GDM1 (cell line): ENCODE data around the gene TAS2R4.
"Not testable (repeated sequence)": the region's sequence is repeated elsewhere in the genome, so short reads cannot be mapped to it uniquely, and the experiment has no call there.

Source experiments
- DNase-seq: peaks from one replicate; lab custom pipeline; 2025; lab: John Stamatoyannopoulos, UW

TAS2R4 gene, protein sequence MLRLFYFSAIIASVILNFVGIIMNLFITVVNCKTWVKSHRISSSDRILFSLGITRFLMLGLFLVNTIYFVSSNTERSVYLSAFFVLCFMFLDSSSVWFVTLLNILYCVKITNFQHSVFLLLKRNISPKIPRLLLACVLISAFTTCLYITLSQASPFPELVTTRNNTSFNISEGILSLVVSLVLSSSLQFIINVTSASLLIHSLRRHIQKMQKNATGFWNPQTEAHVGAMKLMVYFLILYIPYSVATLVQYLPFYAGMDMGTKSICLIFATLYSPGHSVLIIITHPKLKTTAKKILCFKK

DNA sequence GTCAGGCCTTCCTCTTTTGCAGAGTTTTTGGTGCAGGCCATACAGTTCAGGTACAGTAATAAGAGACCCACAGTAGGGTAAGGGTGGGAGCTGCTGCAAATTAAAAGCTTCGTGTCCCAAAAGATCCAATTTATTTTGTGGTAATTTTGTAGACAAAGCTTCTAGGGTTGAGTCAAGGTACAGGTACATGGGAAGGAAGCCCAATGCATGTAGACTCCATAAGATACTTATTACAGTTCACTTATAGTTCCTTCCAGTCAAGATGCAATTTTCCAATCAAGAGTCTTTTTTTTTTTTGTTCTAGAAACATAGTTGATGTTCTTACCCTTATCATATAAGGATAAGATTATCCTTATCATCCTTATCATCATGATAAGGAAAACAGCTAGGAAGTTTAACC lies at the start of gene TAS2R4:
Gene TAS2R4 (plus strand): TSS at position 301 of the 400 bp plus-strand sequence. CDS start 1,815 bp downstream, outside the sequence.
- no peak for DNase-seq

DNA sequence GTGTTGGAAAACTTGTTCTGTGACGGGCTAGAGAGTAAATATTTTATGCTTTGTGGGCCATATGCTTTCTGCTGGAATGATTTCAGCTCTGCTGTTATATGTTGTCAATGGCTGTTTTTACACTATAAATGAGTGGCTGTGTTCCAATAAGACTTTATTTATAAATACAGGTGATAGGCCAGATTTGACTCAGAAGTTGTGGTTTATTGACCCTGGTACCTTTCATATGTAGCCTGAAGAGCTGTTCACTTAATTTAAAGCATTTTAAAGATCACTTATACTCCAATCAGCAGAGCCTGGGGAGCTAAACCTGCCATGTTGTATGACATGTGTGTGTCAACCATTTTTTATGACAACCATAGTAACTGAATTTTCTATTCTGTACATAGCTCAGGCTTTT lies 47.5 kb upstream of the TAS2R4 start:
- no peak for DNase-seq

DNA sequence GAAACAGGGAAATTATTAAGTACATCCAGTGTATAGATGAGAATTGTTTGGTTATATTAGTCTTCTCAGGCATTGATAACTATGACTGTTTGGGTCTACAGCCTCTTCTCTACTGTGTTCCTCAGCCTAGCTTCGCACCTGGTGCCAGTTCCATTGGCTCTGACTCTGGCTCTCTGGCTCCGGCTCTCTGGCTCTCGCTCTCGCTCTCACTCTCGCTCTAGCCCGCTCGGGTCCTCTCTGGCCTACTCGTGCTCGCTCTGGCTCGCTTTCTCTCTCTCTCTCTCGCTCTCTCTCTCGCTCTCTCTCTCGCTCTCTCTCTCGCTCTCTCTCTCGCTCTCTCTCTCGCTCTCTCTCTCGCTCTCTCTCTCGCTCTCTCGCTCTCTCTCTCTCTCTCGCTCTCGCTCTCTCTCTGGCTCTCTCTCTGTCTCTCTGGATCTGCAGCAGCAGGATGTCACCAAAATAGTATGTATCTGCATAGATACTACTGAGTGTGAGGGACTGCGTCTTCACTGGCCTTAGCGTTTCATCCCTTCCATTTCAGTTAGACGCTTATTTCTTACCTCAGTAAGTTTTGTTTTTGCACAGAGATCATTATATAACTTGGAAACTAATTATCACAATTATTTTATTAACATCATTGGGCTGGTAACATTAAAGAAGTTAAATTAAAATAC lies 44.9 kb upstream of the TAS2R4 start:
- no peak for DNase-seq

DNA sequence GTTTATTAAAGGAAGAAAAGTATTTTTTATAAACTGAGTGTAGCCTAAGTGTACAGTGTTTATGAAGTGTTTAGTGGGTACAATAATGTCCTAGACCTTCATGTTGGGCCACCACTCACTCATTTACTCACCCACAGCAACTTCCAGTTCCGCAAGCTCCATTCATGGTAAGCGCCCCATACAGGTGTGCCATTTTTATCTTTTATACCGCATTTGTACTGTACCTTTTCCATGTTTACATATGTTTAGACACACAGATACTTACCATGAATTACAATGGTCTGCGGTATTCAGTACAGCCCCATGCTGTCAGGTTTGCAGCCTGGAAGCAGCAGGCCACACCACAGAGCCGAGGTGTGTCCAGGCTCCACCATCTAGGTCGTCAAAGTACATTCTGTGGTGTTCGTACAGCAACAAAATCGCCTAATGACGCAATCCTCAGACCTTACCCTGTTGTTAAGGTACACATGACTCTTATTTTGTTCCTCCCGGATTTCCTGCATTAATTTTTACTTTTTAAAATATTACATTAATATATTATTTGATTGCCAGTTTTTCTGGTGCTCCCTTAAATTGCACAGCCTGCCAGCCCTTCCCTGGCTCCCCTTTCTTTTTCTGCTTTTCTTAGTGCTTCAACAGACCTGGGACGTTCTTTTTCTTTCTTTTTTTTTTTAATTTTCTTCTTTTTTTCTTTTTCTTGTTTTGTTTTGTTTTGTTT lies 39.2 kb upstream of the TAS2R4 start:
- no peak for DNase-seq

DNA sequence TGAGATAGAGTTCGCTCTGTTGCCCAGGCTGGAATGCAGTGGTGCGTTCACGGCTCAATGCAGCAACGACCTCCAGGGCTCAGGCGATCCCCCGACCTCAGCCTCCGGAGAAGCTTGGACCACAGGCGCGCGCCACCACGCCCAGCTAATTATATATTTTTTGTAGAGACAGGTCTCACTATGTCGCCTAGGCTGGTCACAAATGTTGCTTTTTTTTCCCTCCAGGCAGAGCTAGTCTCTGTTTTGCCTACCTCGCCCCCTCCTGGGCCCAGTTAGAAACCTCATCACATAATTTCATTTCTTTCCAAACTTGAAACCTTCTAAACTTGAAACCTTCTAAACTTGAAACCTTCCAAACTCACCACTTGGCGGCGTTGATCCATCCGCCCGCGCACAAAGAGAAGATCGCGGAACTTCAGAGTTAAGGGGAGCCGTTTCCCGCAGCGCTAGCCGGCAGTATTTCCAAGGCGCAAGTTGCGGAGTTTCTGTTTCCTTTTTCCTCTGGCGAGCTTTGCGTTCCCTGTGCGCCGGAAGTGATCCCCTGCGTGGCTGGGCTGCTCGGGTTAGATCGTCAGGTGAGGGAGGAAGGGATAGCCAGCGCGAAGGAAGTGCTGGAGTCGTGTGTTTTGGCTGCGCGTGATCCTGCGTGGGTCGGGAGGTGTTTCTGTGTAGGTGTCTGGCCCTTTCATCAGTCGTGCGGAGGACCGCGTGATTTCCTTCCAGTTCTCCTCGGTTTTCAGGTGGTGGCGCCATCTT lies 38.5 kb upstream of the TAS2R4 start, which contains the start of gene SSBP1:
Gene SSBP1 (plus strand): TSS at position 523 of the 756 bp plus-strand sequence. CDS start 809 bp downstream, outside the sequence.
- peak; percentile 91 for DNase-seq

DNA sequence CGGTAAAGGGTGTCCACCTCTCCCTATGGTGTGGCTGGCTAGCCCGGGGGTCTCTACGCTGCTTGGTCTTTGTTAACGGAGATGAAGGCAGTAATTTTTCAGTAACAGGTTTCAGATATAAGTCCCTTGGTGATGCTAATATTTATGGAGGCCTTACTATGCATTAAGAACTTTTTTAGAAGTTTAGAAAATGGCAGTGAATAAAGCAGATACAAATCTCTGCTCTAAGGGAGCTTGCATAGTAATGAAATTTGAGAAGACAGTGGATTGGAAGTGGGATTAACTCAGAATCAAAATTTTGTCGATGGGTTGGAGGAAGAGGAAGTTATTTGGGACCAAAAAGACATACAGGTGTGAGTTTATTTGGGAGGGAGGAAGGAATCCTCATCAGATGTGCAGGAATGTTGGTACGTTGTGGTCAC lies 37.9 kb upstream of the TAS2R4 start:
- no peak for DNase-seq

DNA sequence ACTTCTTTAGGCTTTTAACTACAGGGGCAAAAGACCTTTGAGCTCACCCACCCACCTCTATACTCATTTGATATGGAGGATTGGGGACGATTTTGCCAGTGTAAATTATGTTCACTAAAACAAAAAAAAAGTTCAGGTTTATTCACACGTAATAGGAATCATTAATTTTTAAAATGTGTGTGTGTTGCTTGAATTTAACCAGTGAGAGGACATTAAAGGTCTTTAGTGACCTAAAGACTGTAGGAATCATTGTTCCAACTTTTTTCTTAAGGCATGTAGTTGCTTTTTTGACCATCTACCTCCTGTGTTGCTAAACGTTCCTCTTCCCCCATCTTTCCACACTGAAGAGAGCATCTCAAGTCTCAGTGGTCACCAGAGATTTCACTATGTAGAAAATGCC lies 37.2 kb upstream of the TAS2R4 start:
- DNase-seq = no peak

DNA sequence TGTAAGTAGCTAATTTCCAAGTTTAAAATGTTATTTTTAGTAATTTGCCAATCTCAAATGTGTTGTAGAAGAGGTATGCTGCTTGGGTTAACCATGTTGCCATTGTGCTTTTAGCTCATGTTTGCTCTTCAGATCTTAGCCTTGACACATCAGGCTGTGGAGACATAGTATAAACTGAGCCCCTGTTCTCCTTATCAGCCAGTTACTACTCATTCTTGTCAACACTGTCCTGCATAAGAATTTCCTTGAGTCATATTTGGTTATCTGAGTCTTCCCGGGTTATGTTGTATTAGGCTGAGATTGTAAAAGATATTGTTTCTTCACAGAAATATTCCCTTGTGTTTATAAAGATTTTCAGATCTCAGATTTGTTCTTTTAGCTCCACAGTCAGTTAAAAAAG lies 34.2 kb upstream of the TAS2R4 start:
- no peak for DNase-seq

DNA sequence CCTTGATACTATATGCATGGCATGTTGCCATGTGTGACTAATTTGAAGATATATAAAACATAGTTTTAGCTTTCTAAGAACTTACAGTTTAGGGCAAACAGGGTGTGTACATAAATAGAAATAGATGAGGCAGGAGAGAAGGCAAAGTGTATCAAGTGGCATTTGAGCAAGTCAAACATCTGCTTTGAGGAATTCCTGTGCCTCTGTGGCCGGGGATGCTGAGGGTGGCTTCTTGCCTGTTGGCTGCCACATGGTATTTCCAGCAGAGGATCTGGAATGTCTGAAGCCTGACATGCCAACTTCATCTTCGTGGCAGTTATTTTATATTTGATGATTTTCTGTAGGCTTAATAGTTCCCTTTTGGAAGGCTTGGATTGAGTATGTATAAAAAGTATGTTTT lies 32.3 kb upstream of the TAS2R4 start:
- no peak for DNase-seq

DNA sequence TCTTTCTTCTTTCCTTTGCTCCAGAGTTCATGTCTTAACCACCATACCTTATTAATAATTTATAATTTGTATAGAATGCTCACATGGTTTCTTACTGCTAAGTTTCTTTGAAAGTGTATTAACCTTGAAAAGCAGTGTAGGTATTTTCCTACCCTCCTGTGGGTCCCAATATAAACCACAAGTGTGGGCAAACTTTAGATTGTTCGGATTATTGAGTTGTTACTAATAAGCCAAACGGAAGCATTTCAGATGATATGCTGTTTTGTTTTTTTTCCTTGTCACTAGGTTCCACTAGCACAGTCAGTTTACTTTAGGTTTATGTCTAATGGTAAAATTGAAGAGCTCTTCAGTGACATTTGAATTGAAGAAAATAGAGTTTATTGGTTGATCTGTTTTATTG lies 28.1 kb upstream of the TAS2R4 start:
- no peak for DNase-seq

DNA sequence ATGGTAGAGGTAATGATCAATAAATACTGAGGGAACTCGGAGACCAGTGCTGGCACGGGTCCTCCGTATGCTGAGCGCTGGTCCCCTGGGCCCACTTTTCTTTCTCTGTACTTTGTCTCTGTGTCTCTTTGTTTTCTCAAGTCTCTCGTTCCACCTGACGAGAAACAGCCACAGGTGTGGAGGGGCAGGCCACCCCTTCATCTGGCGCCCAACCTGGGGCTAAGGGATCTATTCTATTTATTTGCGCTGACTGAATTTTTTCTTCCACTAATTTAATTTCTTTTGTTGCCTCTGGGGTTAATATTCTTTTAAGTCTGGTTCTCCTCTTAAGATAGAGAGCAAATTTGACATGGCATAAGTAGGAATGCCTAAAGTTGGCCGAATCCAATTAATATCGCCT lies 24.6 kb upstream of the TAS2R4 start:
- not testable (repeated sequence) for DNase-seq

DNA sequence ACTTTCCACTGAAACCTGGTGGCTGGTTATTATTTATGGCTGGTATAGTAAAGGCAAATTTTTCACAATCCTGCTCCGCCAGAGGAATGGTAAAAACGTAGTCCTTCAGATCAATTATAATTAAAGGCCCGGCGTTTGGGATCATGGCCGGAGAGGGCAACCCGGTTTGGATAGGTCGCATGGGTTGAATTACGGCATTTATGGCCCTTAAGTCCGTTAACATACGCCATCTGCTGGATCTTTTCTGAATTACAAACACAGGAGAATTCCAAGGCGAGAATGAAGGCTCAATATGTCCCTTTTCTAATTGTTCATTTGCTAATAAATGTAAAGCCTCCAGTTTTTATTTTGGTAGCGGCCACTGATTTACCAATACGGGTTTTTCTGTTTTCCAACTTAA lies 23.8 kb upstream of the TAS2R4 start:
- DNase-seq = no peak

DNA sequence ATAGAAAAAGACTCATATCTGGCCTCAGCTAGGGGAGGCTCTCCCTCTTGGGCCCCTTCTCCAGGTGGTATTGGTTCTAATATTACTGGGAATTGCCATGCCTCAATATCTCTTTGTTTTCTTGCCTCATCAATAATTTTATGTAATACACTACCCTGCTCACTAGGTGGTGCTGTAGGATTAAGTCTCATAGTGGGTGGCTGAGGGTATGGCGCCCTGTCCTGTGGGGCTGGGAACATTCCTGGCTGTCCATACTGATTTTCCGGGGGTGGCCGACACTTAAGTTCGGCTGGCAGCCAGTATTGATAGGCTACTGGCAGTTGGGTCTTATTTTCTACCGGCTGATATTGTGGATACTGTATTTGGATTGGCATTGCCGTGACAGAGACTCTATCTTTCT lies 21.5 kb upstream of the TAS2R4 start:
- DNase-seq = no peak

DNA sequence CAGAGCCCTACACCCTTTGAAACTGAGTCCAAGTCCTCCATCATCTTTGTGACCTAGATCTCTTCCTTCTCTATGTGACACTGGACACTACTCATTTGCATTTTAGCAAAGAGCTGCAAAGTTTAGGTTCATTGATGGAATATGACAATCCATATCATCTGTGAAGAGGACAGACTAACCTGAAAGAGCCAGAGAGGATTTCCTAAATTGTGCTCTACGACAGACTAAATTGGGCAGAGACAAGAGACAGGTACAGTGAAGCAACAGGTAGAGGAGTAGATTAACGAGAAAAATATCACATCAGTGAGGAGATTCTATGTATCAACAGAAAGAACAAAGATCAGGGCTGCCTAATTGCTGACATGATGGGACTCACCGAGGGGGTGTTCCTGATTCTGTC lies 12.7 kb upstream of the TAS2R4 start, which contains the start of gene TAS2R3:
Gene TAS2R3 (plus strand): TSS at position 301 of the 400 bp plus-strand sequence. CDS start 62 bp downstream, at position 363.
- DNase-seq = no peak

DNA sequence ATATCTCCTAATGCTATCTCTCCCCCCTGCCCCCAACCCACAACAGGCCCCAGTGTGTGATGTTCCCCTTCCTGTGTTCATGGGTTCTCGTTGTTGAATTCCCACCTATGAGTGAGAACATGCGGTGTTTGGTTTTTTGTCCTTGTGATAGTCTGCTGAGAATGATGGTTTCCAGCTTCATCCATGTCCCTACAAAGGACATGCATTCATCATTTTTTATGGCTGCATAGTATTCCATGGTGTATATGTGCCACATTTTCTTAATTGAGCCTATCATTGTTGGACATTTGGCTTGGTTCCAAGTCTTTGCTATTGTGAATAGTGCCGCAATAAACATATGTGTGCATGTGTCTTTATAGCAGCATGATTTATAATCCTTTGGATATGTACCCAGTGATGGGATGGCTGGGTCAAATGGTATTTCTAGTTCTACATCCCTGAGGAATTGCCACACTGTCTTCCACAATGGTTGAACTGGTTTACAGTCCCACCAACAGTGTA lies 6.3 kb upstream of the TAS2R4 start:
- DNase-seq = not testable (repeated sequence)

DNA sequence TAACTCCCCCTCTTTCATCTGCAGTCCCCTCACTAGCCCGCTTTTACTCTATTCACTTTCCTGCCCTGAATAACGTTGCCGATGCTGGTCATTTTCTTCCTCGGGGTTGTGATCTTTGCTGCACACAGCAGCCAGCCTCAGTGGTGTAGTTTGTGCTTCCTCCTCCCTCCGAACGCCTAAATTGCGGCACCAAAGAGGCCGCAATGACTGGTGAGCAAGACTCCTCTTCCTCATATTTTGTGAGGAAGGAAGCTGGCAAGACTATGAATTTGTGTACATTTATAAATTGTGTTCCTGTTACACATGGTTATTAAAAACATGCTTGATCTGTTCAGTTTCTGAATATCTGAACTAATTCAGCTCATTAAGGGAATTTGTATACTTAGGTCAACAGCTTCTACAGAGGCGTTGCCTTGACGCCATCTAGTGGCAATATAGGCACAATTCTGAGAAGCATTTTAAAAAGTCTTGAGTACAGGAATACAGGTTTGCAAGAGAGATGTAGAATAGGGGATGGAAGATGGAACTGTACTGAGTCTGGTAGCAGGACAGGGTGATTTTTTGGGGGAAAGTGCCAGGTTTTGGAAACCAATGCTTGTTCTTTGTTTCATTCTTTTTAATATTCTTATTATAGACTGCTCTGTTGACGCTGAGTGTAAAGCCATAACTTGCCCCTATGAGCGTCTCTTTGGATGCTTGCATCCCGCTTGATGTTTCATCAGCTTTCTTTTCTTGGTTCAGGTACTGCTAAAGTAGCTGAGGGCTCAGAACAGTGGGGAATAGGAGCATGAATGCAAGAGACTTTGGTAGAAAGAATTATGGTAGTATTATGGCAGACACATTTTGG lies 9.5 kb downstream of the TAS2R4 start:
- DNase-seq = peak; percentile 4

DNA sequence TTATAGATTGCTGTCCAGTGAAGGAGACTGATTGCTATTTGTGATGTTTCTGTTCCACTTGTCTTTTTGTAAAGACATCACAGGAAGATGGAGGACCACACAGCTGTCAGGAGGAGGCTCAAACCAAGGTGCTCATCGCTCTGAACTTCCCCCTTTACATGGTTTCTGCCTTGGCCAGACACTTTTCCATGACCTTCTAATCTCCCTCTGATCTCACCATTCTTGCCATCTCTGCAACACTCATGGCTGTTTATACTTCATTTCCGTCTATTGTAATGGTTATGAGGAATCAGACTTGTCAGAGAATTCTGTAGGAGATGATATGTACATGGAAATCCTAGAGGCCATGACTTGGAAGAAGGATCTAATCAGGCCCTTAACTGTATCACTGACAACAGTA lies 11.8 kb downstream of the TAS2R4 start:
- no peak for DNase-seq

DNA sequence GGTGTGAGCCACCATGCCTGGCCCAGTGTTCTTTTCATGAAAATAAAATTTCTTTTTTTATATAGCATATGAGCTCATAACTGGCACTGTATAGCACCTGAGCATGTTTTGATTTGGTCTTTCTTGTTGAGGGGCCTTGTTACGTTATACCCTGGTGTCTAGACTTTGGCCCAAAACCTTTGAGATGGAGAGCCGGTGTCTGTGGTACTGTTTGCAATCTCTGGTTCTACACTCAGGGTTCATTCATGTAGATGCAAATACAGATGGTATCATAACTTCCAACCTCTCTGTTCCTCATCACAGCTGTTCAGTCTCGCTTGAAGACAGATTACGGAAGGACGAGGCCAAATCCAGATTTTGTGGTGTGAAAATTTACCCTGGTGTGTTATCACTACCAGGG lies 13.4 kb downstream of the TAS2R4 start, which contains the start of gene TAS2R5:
Gene TAS2R5 (plus strand): TSS at position 301 of the 400 bp plus-strand sequence. CDS start 145 bp downstream, outside the sequence.
- DNase-seq = no peak

DNA sequence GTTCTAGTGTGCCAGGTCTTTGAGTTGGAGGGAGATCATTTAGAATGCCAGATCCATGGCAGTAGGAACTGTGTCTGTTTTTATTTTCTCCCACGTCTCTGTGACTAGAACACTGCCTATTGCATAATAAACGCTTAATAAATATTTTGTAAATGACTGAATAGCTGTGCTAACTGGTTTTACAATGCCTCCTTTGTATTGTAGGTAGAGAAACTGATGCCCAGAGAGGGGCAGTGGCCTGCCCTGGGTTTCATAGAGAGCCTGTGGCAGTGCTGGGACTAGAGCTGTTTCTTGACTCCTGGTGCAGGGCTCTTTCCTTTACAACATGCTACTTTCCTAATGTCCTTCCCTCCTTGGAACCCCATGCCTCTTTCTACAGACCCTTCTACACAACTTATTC lies 16.1 kb downstream of the TAS2R4 start:
- no peak for DNase-seq

DNA sequence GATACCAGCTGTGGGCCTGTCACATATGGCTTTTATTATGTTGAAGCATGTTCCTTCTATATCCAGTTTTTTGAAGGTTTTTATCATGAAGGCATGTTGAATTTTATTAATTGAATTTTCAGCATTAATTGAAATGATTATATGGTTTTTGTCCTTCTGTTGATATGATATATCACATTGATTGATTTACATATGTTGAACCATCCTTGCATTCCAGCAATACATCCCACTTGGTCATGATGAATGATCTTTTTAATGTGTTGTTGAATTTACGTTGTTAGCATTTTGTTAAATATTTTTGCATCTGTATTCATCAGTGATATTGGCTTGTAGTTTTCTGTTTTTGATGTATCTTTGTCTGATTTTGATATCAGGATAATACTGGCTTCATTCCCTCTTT lies 43.6 kb downstream of the TAS2R4 start:
- no peak for DNase-seq

DNA sequence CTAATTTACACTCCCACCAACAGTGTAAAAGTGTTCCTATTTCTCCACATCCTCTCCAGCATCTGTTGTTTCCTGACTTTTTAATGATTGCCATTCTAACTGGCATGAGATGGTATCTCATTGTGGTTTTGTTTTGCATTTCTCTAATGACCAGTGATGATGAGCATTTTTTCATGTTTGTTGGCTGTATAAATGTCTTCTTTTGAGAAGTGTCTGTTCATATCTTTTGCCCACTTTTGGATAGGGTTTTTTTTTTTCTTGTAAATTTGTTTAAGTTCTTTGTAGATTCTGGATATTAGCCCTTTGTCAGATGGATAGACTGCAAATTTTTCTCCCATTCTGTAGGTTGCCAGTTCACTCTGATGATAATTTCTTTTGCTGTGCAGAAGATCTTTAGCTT lies 46.0 kb downstream of the TAS2R4 start:
- not testable (repeated sequence) for DNase-seq
